ENCODE results near the gene THSD4.
A peak's percentile ranks its signal among the peaks of the same experiment; 100 is the strongest.
"Not testable (repeated sequence)": the region's sequence is repeated elsewhere in the genome, so short reads cannot be mapped to it uniquely, and the experiment has no call there.

The THSD4 gene

GRCh38 chr15:71155534-71155933, 40.3 kb downstream of the THSD4 start:
- ChIA-PET CTCF (no interaction called here), POLR2A (no interaction called here)
- no peaks in the 10 kb centered on the region for H3K9me3 ChIP-seq (ENCODE audit: control extremely low read depth in 1 of 5, control insufficient read depth in 4 of 5, insufficient read depth in 2 of 5, low read depth in 1 of 5, low read length in 4 of 5)
- peaks cover 0 to 19% (median 0%) of the 10 kb centered on the region in 5 experiments for H3K27me3 ChIP-seq (replicated peaks in 2 of 5; ENCODE audit: control insufficient read depth in 4 of 5, insufficient read depth in 5 of 5, low read length in 4 of 5)
- H3K27ac ChIP-seq (ENCODE audit: insufficient read depth in 1 of 2, low read depth in 1 of 2, low read length in 2 of 2, poor library complexity in 1 of 2, severe bottlenecking in 2 of 2), result no peak overlapping the region
- H3K4me1 ChIP-seq (ENCODE audit: control extremely low read depth in 1 of 4, control insufficient read depth in 4 of 4, insufficient read depth in 4 of 4, low read length in 3 of 4), result no peaks in the 10 kb centered on the region
- 100% methylated on average over 2 of the region's 2 CpGs for WGBS (ENCODE audit: insufficient coverage)
- no peak for DNase-seq
- H3K36me3 ChIP-seq (ENCODE audit: control insufficient read depth in 4 of 4, insufficient read depth in 4 of 4, low read length in 3 of 4), result no peaks in the 10 kb centered on the region
- no peak overlapping the region for H3K4me3 ChIP-seq (ENCODE audit: control insufficient read depth in 1 of 7, extremely low read depth in 1 of 7, insufficient read depth in 4 of 7, low read depth in 2 of 7, low read length in 6 of 7)

GRCh38 chr15:71160976-71161375, 45.7 kb downstream of the THSD4 start:
- no peaks in the 10 kb centered on the region for H3K36me3 ChIP-seq (ENCODE audit: control insufficient read depth in 4 of 4, insufficient read depth in 4 of 4, low read length in 3 of 4)
- H3K9me3 ChIP-seq (ENCODE audit: control extremely low read depth in 1 of 5, control insufficient read depth in 4 of 5, insufficient read depth in 2 of 5, low read depth in 1 of 5, low read length in 4 of 5), result peaks cover 0 to 9% (median 0%) of the 10 kb centered on the region in 5 experiments
- 100% methylated on average over 1 of the region's 1 CpG for WGBS (ENCODE audit: insufficient coverage)
- H3K4me3 ChIP-seq (ENCODE audit: control insufficient read depth in 1 of 7, extremely low read depth in 1 of 7, insufficient read depth in 4 of 7, low read depth in 2 of 7, low read length in 6 of 7), result no peak overlapping the region
- CTCF ChIA-PET, result no interaction called here
- no peaks in the 10 kb centered on the region for H3K4me1 ChIP-seq (ENCODE audit: control extremely low read depth in 1 of 4, control insufficient read depth in 4 of 4, insufficient read depth in 4 of 4, low read length in 3 of 4)
- DNase-seq, result no peak
- H3K27ac ChIP-seq (ENCODE audit: insufficient read depth in 1 of 2, low read depth in 1 of 2, low read length in 2 of 2, poor library complexity in 1 of 2, severe bottlenecking in 2 of 2), result no peak overlapping the region
- POLR2A ChIA-PET, result no interaction called here
- H3K27me3 ChIP-seq (replicated peaks in 2 of 5; ENCODE audit: control insufficient read depth in 4 of 5, insufficient read depth in 5 of 5, low read length in 4 of 5), result peaks cover 0 to 2% (median 0%) of the 10 kb centered on the region in 5 experiments

- H3K9me3 ChIP-seq (ENCODE audit: control extremely low read depth in 1 of 5, control insufficient read depth in 4 of 5, insufficient read depth in 2 of 5, low read depth in 1 of 5, low read length in 4 of 5), result peaks cover 0 to 9% (median 0%) of the 10 kb centered on the region in 5 experiments
- WGBS (ENCODE audit: insufficient coverage), result no CpG with 5 or more reads among the region's 2 CpGs
- no peak for DNase-seq
- H3K27me3 ChIP-seq (replicated peaks in 2 of 5; ENCODE audit: control insufficient read depth in 4 of 5, insufficient read depth in 5 of 5, low read length in 4 of 5), result no peaks in the 10 kb centered on the region
- ChIA-PET CTCF (interaction anchor here (0.6 kb wide), 1 partner anchor 88 kb away, joined by 3 read pairs; no protein-coding TSS in a partner anchor), POLR2A (no interaction called here)
- H3K27ac ChIP-seq (ENCODE audit: insufficient read depth in 1 of 2, low read depth in 1 of 2, low read length in 2 of 2, poor library complexity in 1 of 2, severe bottlenecking in 2 of 2), result no peak overlapping the region
- no peak overlapping the region for H3K4me3 ChIP-seq (ENCODE audit: control insufficient read depth in 1 of 7, extremely low read depth in 1 of 7, insufficient read depth in 4 of 7, low read depth in 2 of 7, low read length in 6 of 7)
- H3K36me3 ChIP-seq (ENCODE audit: control insufficient read depth in 4 of 4, insufficient read depth in 4 of 4, low read length in 3 of 4), result no peaks in the 10 kb centered on the region
- no peaks in the 10 kb centered on the region for H3K4me1 ChIP-seq (ENCODE audit: control extremely low read depth in 1 of 4, control insufficient read depth in 4 of 4, insufficient read depth in 4 of 4, low read length in 3 of 4)
These were observed 47.0 kb downstream of the THSD4 start for GRCh38 chr15:71162309-71162708.

GRCh38 chr15:71164606-71165005, 49.3 kb downstream of the THSD4 start:
- H3K4me3 ChIP-seq (ENCODE audit: control insufficient read depth in 1 of 7, extremely low read depth in 1 of 7, insufficient read depth in 4 of 7, low read depth in 2 of 7, low read length in 6 of 7); H3K9me3 ChIP-seq (ENCODE audit: control extremely low read depth in 1 of 5, control insufficient read depth in 4 of 5, insufficient read depth in 2 of 5, low read depth in 1 of 5, low read length in 4 of 5); H3K27me3 ChIP-seq (replicated peaks in 2 of 5; ENCODE audit: control insufficient read depth in 4 of 5, insufficient read depth in 5 of 5, low read length in 4 of 5); H3K4me1 ChIP-seq (ENCODE audit: control extremely low read depth in 1 of 4, control insufficient read depth in 4 of 4, insufficient read depth in 4 of 4, low read length in 3 of 4); POLR2A ChIA-PET; CTCF ChIA-PET; H3K27ac ChIP-seq (ENCODE audit: insufficient read depth in 1 of 2, low read depth in 1 of 2, low read length in 2 of 2, poor library complexity in 1 of 2, severe bottlenecking in 2 of 2); H3K36me3 ChIP-seq (ENCODE audit: control insufficient read depth in 4 of 4, insufficient read depth in 4 of 4, low read length in 3 of 4); DNase-seq: not testable (repeated sequence)
- WGBS (ENCODE audit: insufficient coverage), result no CpG with 5 or more reads among the region's 5 CpGs

- POLR2A ChIA-PET, result no interaction called here
- 29% methylated on average over 1 of the region's 3 CpGs for WGBS (ENCODE audit: insufficient coverage)
These were observed 52.3 kb downstream of the THSD4 start for GRCh38 chr15:71167445-71168165.

GRCh38 chr15:71168166-71168834, 53.0 kb downstream of the THSD4 start:
- 7% methylated on average over 3 of the region's 5 CpGs for WGBS (ENCODE audit: insufficient coverage)
- ChIA-PET POLR2A (no interaction called here), CTCF (no interaction called here)
- Histone ChIP-seq H3K9me3 (ENCODE audit: control extremely low read depth in 1 of 5, control insufficient read depth in 4 of 5, insufficient read depth in 2 of 5, low read depth in 1 of 5, low read length in 4 of 5) (peaks cover 0 to 16% (median 0%) of the 10 kb centered on the region in 5 experiments), H3K4me1 (ENCODE audit: control extremely low read depth in 1 of 4, control insufficient read depth in 4 of 4, insufficient read depth in 4 of 4, low read length in 3 of 4) (no peaks in the 10 kb centered on the region), H3K36me3 (ENCODE audit: control insufficient read depth in 4 of 4, insufficient read depth in 4 of 4, low read length in 3 of 4) (no peaks in the 10 kb centered on the region), H3K4me3 (ENCODE audit: control insufficient read depth in 1 of 7, extremely low read depth in 1 of 7, insufficient read depth in 4 of 7, low read depth in 2 of 7, low read length in 6 of 7) (no peak overlapping the region), H3K27ac (ENCODE audit: insufficient read depth in 1 of 2, low read depth in 1 of 2, low read length in 2 of 2, poor library complexity in 1 of 2, severe bottlenecking in 2 of 2) (no peak overlapping the region), H3K27me3 (replicated peaks in 2 of 5; ENCODE audit: control insufficient read depth in 4 of 5, insufficient read depth in 5 of 5, low read length in 4 of 5) (no peaks in the 10 kb centered on the region)
- peak in 2 of 3 donors; percentile 5 to 19 for DNase-seq

More at GRCh38 chr15:71167445-71168165, 52.3 kb downstream of the THSD4 start:
- Histone ChIP-seq H3K36me3 (ENCODE audit: control insufficient read depth in 4 of 4, insufficient read depth in 4 of 4, low read length in 3 of 4) (no peaks in the 10 kb centered on the region), H3K4me1 (ENCODE audit: control extremely low read depth in 1 of 4, control insufficient read depth in 4 of 4, insufficient read depth in 4 of 4, low read length in 3 of 4) (no peaks in the 10 kb centered on the region), H3K4me3 (ENCODE audit: control insufficient read depth in 1 of 7, extremely low read depth in 1 of 7, insufficient read depth in 4 of 7, low read depth in 2 of 7, low read length in 6 of 7) (no peak overlapping the region), H3K27me3 (replicated peaks in 2 of 5; ENCODE audit: control insufficient read depth in 4 of 5, insufficient read depth in 5 of 5, low read length in 4 of 5) (no peaks in the 10 kb centered on the region), H3K9me3 (ENCODE audit: control extremely low read depth in 1 of 5, control insufficient read depth in 4 of 5, insufficient read depth in 2 of 5, low read depth in 1 of 5, low read length in 4 of 5) (peaks cover 0 to 19% (median 0%) of the 10 kb centered on the region in 5 experiments), H3K27ac (ENCODE audit: insufficient read depth in 1 of 2, low read depth in 1 of 2, low read length in 2 of 2, poor library complexity in 1 of 2, severe bottlenecking in 2 of 2) (no peak overlapping the region)
- no peak for DNase-seq
- CTCF ChIA-PET, result no interaction called here

GRCh38 chr15:71170163-71170562, 54.9 kb downstream of the THSD4 start:
- Histone ChIP-seq H3K27me3 (replicated peaks in 2 of 5; ENCODE audit: control insufficient read depth in 4 of 5, insufficient read depth in 5 of 5, low read length in 4 of 5) (no peaks in the 10 kb centered on the region), H3K27ac (ENCODE audit: insufficient read depth in 1 of 2, low read depth in 1 of 2, low read length in 2 of 2, poor library complexity in 1 of 2, severe bottlenecking in 2 of 2) (no peak overlapping the region), H3K36me3 (ENCODE audit: control insufficient read depth in 4 of 4, insufficient read depth in 4 of 4, low read length in 3 of 4) (no peaks in the 10 kb centered on the region), H3K4me1 (ENCODE audit: control extremely low read depth in 1 of 4, control insufficient read depth in 4 of 4, insufficient read depth in 4 of 4, low read length in 3 of 4) (no peaks in the 10 kb centered on the region), H3K4me3 (ENCODE audit: control insufficient read depth in 1 of 7, extremely low read depth in 1 of 7, insufficient read depth in 4 of 7, low read depth in 2 of 7, low read length in 6 of 7) (no peak overlapping the region), H3K9me3 (ENCODE audit: control extremely low read depth in 1 of 5, control insufficient read depth in 4 of 5, insufficient read depth in 2 of 5, low read depth in 1 of 5, low read length in 4 of 5) (peaks cover 0 to 16% (median 0%) of the 10 kb centered on the region in 5 experiments)
- ChIA-PET POLR2A (no interaction called here), CTCF (no interaction called here)
- no peak for DNase-seq
